K562 (cell line): ENCODE data around the gene KLHL41. TPM values are rescaled to one million over a fixed set of nuclear protein-coding genes. Genes with fewer than 3 reads are reported as not detected.

Experiments
- ATAC-seq: fragments of 200-7000 bp; cut with Tn5 transposase; 3 replicates; pipeline ENCODE4 v1.9.1; 2020; ENCODE audit warnings: moderate library complexity
- BruUV-seq: library from RNA; stranded (reverse); fragments of 400-500 nt; replicated peaks from 2 replicates; lab custom pipeline; 2021; lab: Mats Ljungman, UMichigan
- CTCF ChIA-PET: fragments of 300-600 bp; formaldehyde crosslinking; extraction: SDS; loops from one replicate; lab custom pipeline; 2021; ENCODE audit warnings: low intra/inter-chr PET ratio; lab: Yijun Ruan, JAX
- POLR2A ChIA-PET: fragments of 300-600, 350-650 bp; sonication (Branson Sonifier 250); formaldehyde crosslinking; extraction: SDS; loops from one replicate; lab custom pipeline; 2021; ENCODE audit warnings: antibody characterized with exemption, inconsistent platforms; lab: Yijun Ruan, JAX
- DNase-seq, 4 experiments: peaks; one replicate each; pipeline versions ENCODE4 v3.0.0 to v3.0.0-alpha.2; 2011 to 2018; ENCODE audit warnings: low spot score in 3 of 4, mixed read lengths in 3 of 4; ENCODE audit errors: extremely low read depth in 1 of 4
- FAIRE-seq: peaks from 2 replicates; lab custom pipeline; 2011; peaks lifted over from hg19 to GRCh38; lab: Jason Lieb, UNC
- H2AFZ ChIP-seq: 2 replicates; pipeline ENCODE4 v1.6.0; 2011; ENCODE audit warnings: low read depth, low read length, control low read depth, inconsistent platforms
- H3K27ac ChIP-seq: fragments of 200-600 bp; 3 replicates; pipeline ENCODE4 v1.8.0; 2011; ENCODE audit warnings: low read depth, mild to moderate bottlenecking, control low read depth, inconsistent platforms, low read length, moderate library complexity, mixed read lengths; ENCODE audit errors: extremely low read depth
- H3K27me3 ChIP-seq, 2 experiments: fragments of 300-600 bp in 1 of 2; 2 replicates in 1 of 2; 3 replicates in 1 of 2; pipeline versions ENCODE4 v1.6.0 to v1.8.0; 2011; ENCODE audit warnings: inconsistent platforms in 2 of 2, low read length in 2 of 2, mild to moderate bottlenecking in 1 of 2, mixed read lengths in 1 of 2, moderate library complexity in 1 of 2; ENCODE audit not compliant: control insufficient read depth in 2 of 2, insufficient read depth in 2 of 2
- H3K36me3 ChIP-seq: fragments of 300-600 bp; 3 replicates; pipeline ENCODE4 v1.8.0; 2011; ENCODE audit warnings: mild to moderate bottlenecking, low read length, inconsistent platforms; ENCODE audit not compliant: control insufficient read depth, insufficient read depth
- H3K4me1 ChIP-seq, 2 experiments: fragments of 200-600 bp in 1 of 2; replicated peaks in 1 of 2; 2 replicates in 1 of 2; 3 replicates in 1 of 2; pipeline versions ENCODE4 v1.5.1 to v1.8.0; 2011; ENCODE audit warnings: inconsistent platforms in 2 of 2, low read length in 2 of 2, mild to moderate bottlenecking in 1 of 2, mixed read lengths in 1 of 2, moderate library complexity in 1 of 2; ENCODE audit not compliant: control insufficient read depth in 2 of 2, insufficient read depth in 2 of 2
- H3K4me2 ChIP-seq: 2 replicates; pipeline ENCODE4 v1.6.1; 2011; ENCODE audit warnings: low read length, control low read depth, inconsistent platforms, mixed read lengths; ENCODE audit not compliant: insufficient read depth
- H3K4me3 ChIP-seq: fragments of 200-600 bp; sonication (generic), shearing (Covaris generic); 2 replicates; pipeline ENCODE4 v1.5.1; 2016; ENCODE audit warnings: control low read depth, inconsistent platforms
- H3K79me2 ChIP-seq: fragments of 200-600 bp; 3 replicates; pipeline ENCODE4 v1.8.0; 2011; ENCODE audit warnings: low read length, inconsistent platforms; ENCODE audit not compliant: control insufficient read depth, insufficient read depth
- H3K9ac ChIP-seq, 2 experiments: 2 replicates each; pipeline versions ENCODE4 v1.6.0 to v1.6.1; 2011; ENCODE audit warnings: low read depth in 2 of 2, low read length in 2 of 2, control low read depth in 1 of 2, inconsistent platforms in 1 of 2, mild to moderate bottlenecking in 1 of 2, mixed read lengths in 1 of 2; ENCODE audit not compliant: insufficient read depth in 1 of 2
- H3K9me1 ChIP-seq: one replicate; pipeline ENCODE4 v1.6.0; 2011; ENCODE audit warnings: inconsistent platforms, mild to moderate bottlenecking, low read length, moderate library complexity; ENCODE audit not compliant: control insufficient read depth, insufficient read depth
- H3K9me3 ChIP-seq: replicated peaks from 2 replicates; pipeline ENCODE4 v1.5.1; 2011; ENCODE audit warnings: low read depth, low read length, inconsistent platforms; ENCODE audit not compliant: control insufficient read depth, insufficient read depth
- H4K20me1 ChIP-seq: replicated peaks from 2 replicates; pipeline ENCODE4 v1.6.1; 2011; ENCODE audit warnings: low read length, inconsistent platforms, mixed read lengths; ENCODE audit not compliant: control insufficient read depth, insufficient read depth
- FOXJ3 ChIP-seq: sonication (generic); formaldehyde crosslinking; IDR thresholded peaks from 2 replicates; pipeline ENCODE4 v1.4.0; 2020; ENCODE audit warnings: mild to moderate bottlenecking, missing genetic modification reagents
- RAD51 ChIP-seq: fragments of 450-650 bp; IDR thresholded peaks from 2 replicates; pipeline ENCODE4 v1.7.1; 2016; ENCODE audit warnings: low read depth, mild to moderate bottlenecking, borderline replicate concordance
- SMARCA5 ChIP-seq: fragments of 450-650 bp; IDR thresholded peaks from 2 replicates; pipeline ENCODE4 v1.6.1; 2016
- TRIM24 ChIP-seq, 2 experiments: fragments of 450-650 bp; IDR thresholded peaks; 2 replicates each; pipeline ENCODE4 v1.6.1; 2016
- ZNF146 ChIP-seq: IDR thresholded peaks from one replicate; pipeline ENCODE4 v1.6.1; 2018; ENCODE audit warnings: missing compliant biosample characterization; ENCODE audit not compliant: unreplicated experiment
- WGBS: fragments of 100-300 bp; shearing (Covaris generic); methylation state at CpG from one replicate; pipeline ENCODE4 v1.1.6; 2016; ENCODE audit warnings: low coverage, mixed read lengths; ENCODE audit not compliant: insufficient coverage; ENCODE audit errors: missing lambda C conversion rate; 5-methylcytosine and 5-hydroxymethylcytosine counted together
- in situ Hi-C: fragments of 300-500 bp; cut with MboI; formaldehyde crosslinking; loops from 4 replicates; pipeline ENCODE4 v1.15.0; 2018; ENCODE audit warnings: inconsistent platforms, mixed read lengths
- intact Hi-C: fragments of 100-400 bp; cut with micrococcal nuclease; formaldehyde crosslinking; loops from 2 replicates; pipeline ENCODE4 v1.14.2; 2022
- polyA plus RNA-seq, 8 experiments: library from polyadenylated mRNA; depleted of rRNA in 4 of 8; stranded (reverse) in 5 of 8; unstranded in 3 of 8; fragments of >200 nt; fragmentation: Nextera tagmentation in 2 of 8; fragmentation: Illumina TruSeq in 1 of 8; extraction: Ambion mirVana in 2 of 8; extraction: Trizol in 1 of 8; gene quantifications; 2 replicates each; pipeline versions ENCODE4 v1.2.1 to v1.2.3, GENCODE V29; 2011 to 2014; ENCODE audit warnings: inconsistent platforms in 1 of 8, missing spikeins in 1 of 8
- total RNA-seq, 7 experiments: library from RNA; depleted of rRNA in 6 of 7; stranded (reverse); fragments of >200 nt in 6 of 7; fragmentation: Illumina TruSeq in 2 of 7; extraction: Trizol in 2 of 7; gene quantifications; 2 replicates each; pipeline versions ENCODE4 v1.2.1 to v1.2.3, GENCODE V29; 2011 to 2021; ENCODE audit warnings: low replicate concordance in 1 of 7
- TF ChIP-seq, protein P1 (sequence below): fragments of 250-450 bp; sonication (Bioruptor Pico); IDR thresholded peaks from 2 replicates; pipeline ENCODE4 v1.4.0; 2020

The KLHL41 gene
- total and polyA plus RNA-seq, 9 of the 15 experiments (the other 6 are each of a cell fraction or from before 2014, with no cell fraction given), result 0.05 to 1.5 (median 0.09) TPM

DNA sequence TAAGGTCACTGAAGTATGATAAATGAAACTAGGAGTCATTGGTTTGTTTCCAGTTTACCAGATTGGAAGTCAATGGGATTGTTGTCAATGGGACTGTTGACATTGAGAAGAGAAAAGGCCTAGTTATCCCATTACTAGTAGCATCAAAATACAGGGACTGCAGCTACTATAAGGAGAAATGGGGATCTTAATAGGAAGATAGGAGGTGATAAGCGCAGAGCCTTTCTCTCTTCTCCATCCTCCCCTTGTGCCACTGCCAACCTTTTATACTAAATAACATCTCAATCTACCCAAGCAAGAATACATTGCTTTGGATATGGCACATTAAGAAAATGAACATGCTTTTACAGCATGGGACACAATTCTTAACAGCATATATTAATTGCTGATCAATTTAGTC, 40.7 kb upstream of the KLHL41 start:
- no TSS peak for BruUV-seq
- Histone ChIP-seq H3K4me2 (no peak overlapping the region), H3K9ac (no peak overlapping the region), H3K4me1 (no peaks in the 10 kb centered on the region), H3K36me3 (no peaks in the 10 kb centered on the region), H3K9me1 (no peaks in the 10 kb centered on the region), H2AFZ (0 out of 2 replicates have a peak overlapping the region, but pooled peaks have one; percentile 11), H4K20me1 (no peaks in the 10 kb centered on the region), H3K27ac (no peak overlapping the region), H3K79me2 (no peaks in the 10 kb centered on the region), H3K4me3 (no peak overlapping the region), H3K27me3 (no peaks in the 10 kb centered on the region), H3K9me3 (no peaks in the 10 kb centered on the region)
- in situ Hi-C loops, result no loop called here
- intact Hi-C loops, result no loop called here
- 90% methylated on average over 1 of the region's 1 CpG for WGBS
- POLR2A ChIA-PET, result interaction anchor here (0.6 to 1.5 kb wide), 4 partner anchors 9 to 372 kb away, joined by 3 to 4 read pairs (median 4); no protein-coding TSS in a partner anchor
- TF ChIP-seq FOXJ3 (CRISPR knock-in tag), result no peak
- TF ChIP-seq RAD51, result no peak
- TF ChIP-seq SMARCA5, result no peak
- TF ChIP-seq TRIM24 (IDR thresholded peaks at IDR 0.05), result no peak
- FAIRE-seq (peak; percentile 75), DNase-seq (no peak), ATAC-seq (no peak)
- CTCF ChIA-PET, result no interaction called here

DNA sequence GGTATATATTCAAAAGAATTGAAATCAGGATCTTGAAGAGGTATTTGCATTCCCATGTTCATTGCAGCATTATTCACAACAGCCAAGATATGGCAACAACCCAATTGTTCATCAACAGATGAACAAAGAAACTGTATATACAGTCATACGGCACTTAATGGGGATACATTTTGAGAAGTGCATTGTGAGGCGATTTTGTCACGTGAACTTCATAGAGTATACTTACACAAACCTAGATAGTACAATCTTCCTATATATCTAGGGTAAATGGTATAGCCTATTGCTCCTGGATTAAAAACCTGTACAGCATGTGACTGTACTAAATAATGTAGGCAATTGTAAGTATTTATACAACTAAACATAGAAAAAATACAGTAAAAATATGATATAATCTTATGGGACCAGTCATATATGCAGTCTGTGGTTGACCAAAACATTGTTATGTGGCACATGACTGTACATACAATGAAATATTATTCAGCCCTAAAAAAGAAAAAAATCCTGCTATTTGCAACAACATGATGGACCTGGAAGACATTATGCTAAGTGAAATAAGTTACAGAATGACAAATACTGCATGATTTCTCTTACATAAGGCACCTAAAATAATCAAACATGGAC, 39.4 kb upstream of the KLHL41 start:
- Histone ChIP-seq H3K4me3 (no peak overlapping the region), H3K9ac (no peak overlapping the region), H3K79me2 (no peaks in the 10 kb centered on the region), H3K9me1 (no peaks in the 10 kb centered on the region), H2AFZ (peak overlapping the region; percentile 56; the same call in 1 of the 2 replicates), H3K9me3 (no peaks in the 10 kb centered on the region), H3K27me3 (no peaks in the 10 kb centered on the region), H3K36me3 (no peaks in the 10 kb centered on the region), H3K4me1 (no peaks in the 10 kb centered on the region), H3K27ac (no peak overlapping the region), H3K4me2 (no peak overlapping the region), H4K20me1 (no peaks in the 10 kb centered on the region)
- ChIA-PET POLR2A (interaction anchor here (1.2 to 1.5 kb wide), 2 partner anchors 8 to 370 kb away, joined by 3 to 4 read pairs; no protein-coding TSS in a partner anchor), CTCF (no interaction called here)
- FAIRE-seq (peak; percentile 26), ATAC-seq (peak; percentile 38), DNase-seq (no peak)
- in situ Hi-C loops (no loop called here), intact Hi-C loops (no loop called here)
- peak; percentile 55 for TF ChIP-seq ZNF146 (CRISPR knock-in tag)
- TF ChIP-seq, protein P1, sequence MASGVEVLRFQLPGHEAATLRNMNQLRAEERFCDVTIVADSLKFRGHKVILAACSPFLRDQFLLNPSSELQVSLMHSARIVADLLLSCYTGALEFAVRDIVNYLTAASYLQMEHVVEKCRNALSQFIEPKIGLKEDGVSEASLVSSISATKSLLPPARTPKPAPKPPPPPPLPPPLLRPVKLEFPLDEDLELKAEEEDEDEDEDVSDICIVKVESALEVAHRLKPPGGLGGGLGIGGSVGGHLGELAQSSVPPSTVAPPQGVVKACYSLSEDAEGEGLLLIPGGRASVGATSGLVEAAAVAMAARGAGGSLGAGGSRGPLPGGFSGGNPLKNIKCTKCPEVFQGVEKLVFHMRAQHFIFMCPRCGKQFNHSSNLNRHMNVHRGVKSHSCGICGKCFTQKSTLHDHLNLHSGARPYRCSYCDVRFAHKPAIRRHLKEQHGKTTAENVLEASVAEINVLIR (CRISPR knock-in tag), result no peak
- no TSS peak for BruUV-seq
- 54% methylated on average over 3 of the region's 3 CpGs for WGBS
